Naive thymus-derived CD4-positive, alpha-beta T cell (primary cell): Measurements from ENCODE around the gene SLC5A2. TPM values are rescaled to one million over a fixed set of nuclear protein-coding genes. Genes with fewer than 3 reads are reported as not detected.

Experiments
- ATAC-seq: fragments of 150-1000 bp; cut with Tn5 transposase; 2 replicates; pipeline ENCODE4 v1.10.0; 2021; ENCODE audit warnings: mild to moderate bottlenecking, moderate library complexity
- CTCF ChIA-PET: fragments of 350-600 bp; sonication (Branson Sonifier 250); formaldehyde crosslinking; loops from one replicate; lab custom pipeline; 2021; ENCODE audit warnings: antibody characterized with exemption; lab: Charles Lee
- POLR2A ChIA-PET: fragments of 350-600 bp; sonication (Branson Sonifier 250); formaldehyde crosslinking; loops from one replicate; lab custom pipeline; 2021; ENCODE audit warnings: antibody characterized with exemption, inconsistent platforms; lab: Charles Lee
- DNase-seq, 9 donors: peaks; one replicate each; pipeline versions ENCODE4 v3.0.0 to v3.0.0-alpha.2; 2020 to 2022; ENCODE audit warnings: mixed read lengths in 1 of 9
- H3K27ac ChIP-seq: one replicate; pipeline ENCODE4 v1.7.0; 2013; ENCODE audit warnings: mild to moderate bottlenecking, low read depth, low read length, moderate library complexity
- H3K27me3 ChIP-seq, 2 donors: one replicate each; pipeline ENCODE4 v1.7.0; 2013; ENCODE audit warnings: low read length in 2 of 2, mild to moderate bottlenecking in 2 of 2, moderate library complexity in 2 of 2; ENCODE audit not compliant: control insufficient read depth in 2 of 2, insufficient read depth in 2 of 2
- H3K36me3 ChIP-seq, 3 experiments: 1 replicate in 2 of 3; 2 replicates in 1 of 3; pipeline ENCODE4 v1.7.0; 2013; ENCODE audit warnings: low read length in 3 of 3, mild to moderate bottlenecking in 3 of 3, moderate library complexity in 1 of 3; ENCODE audit not compliant: insufficient read depth in 3 of 3, control insufficient read depth in 2 of 3
- H3K4me1 ChIP-seq, 2 donors: one replicate each; pipeline ENCODE4 v1.7.0; 2013; ENCODE audit warnings: low read length in 2 of 2, mild to moderate bottlenecking in 2 of 2, moderate library complexity in 1 of 2; ENCODE audit not compliant: control insufficient read depth in 2 of 2, insufficient read depth in 2 of 2
- H3K4me3 ChIP-seq: 2 replicates; pipeline ENCODE4 v1.7.0; 2013; ENCODE audit warnings: mild to moderate bottlenecking, low read length
- H3K9me3 ChIP-seq, 3 experiments: 1 replicate in 2 of 3; 2 replicates in 1 of 3; pipeline ENCODE4 v1.7.0; 2013; ENCODE audit warnings: low read length in 3 of 3; ENCODE audit not compliant: control insufficient read depth in 2 of 3
- H3K27ac Mint-ChIP-seq, 9 donors: one replicate each; pipeline ENCODE4 v1.8.0; 2020 to 2022; ENCODE audit warnings: mixed read lengths in 9 of 9, mild to moderate bottlenecking in 8 of 9, moderate library complexity in 5 of 9, inconsistent platforms in 2 of 9
- H3K27me3 Mint-ChIP-seq, 5 donors: one replicate each; pipeline ENCODE4 v1.8.0; 2021 to 2022; ENCODE audit warnings: mixed read lengths in 5 of 5, mild to moderate bottlenecking in 1 of 5
- H3K36me3 Mint-ChIP-seq, 5 donors: one replicate each; pipeline ENCODE4 v1.8.0; 2020 to 2022; ENCODE audit warnings: mixed read lengths in 5 of 5, mild to moderate bottlenecking in 3 of 5, inconsistent platforms in 1 of 5
- H3K4me1 Mint-ChIP-seq, 7 donors: one replicate each; pipeline ENCODE4 v1.8.0; 2020 to 2022; ENCODE audit warnings: mixed read lengths in 7 of 7, mild to moderate bottlenecking in 3 of 7, inconsistent platforms in 1 of 7
- H3K4me3 Mint-ChIP-seq, 10 donors: one replicate each; pipeline ENCODE4 v1.8.0; 2020 to 2022; ENCODE audit warnings: mild to moderate bottlenecking in 10 of 10, mixed read lengths in 10 of 10, moderate library complexity in 6 of 10, inconsistent platforms in 2 of 10
- H3K9me3 Mint-ChIP-seq, 11 donors: one replicate each; pipeline ENCODE4 v1.8.0; 2020 to 2022; ENCODE audit warnings: mixed read lengths in 11 of 11, mild to moderate bottlenecking in 4 of 11, inconsistent platforms in 1 of 11, moderate library complexity in 1 of 11
- intact Hi-C, 2 donors: fragments of 100-400 bp; cut with micrococcal nuclease; formaldehyde crosslinking; loops; one replicate each; pipeline ENCODE4 v1.15.1; 2023
- polyA plus RNA-seq, 2 donors: library from polyadenylated mRNA; unstranded; fragments of 300-500 nt; fragmentation: Illumina TruSeq; gene quantifications; one replicate each; pipeline ENCODE4 v1.2.3, GENCODE V29; 2021
- total RNA-seq, 6 experiments: library from RNA in 5 of 6; stranded (reverse) in 5 of 6; gene quantifications; 1 replicate in 5 of 6; 2 replicates in 1 of 6; pipeline ENCODE4 v1.2.3 and lab custom pipeline; 2021 to 2026

Gene SLC5A2
- total and polyA plus RNA-seq, 7 experiments from 2014 or later: 0.12 to 5.5 (median 3.3) TPM

GRCh38 chr16:31467858-31468257, 15.1 kb upstream of the SLC5A2 start:
- no peak overlapping the region for H3K27ac ChIP-seq
- Mint-ChIP-seq H3K27me3 (peaks cover 0 to 22% (median 11%) of the 10 kb centered on the region in 5 donors), H3K4me1 (peaks cover 12 to 38% (median 19%) of the 10 kb centered on the region in 7 donors), H3K4me3 (peak overlapping the region in 3 of 10 donors; percentile 2 to 76 (median 66)), H3K9me3 (peaks cover 0 to 1% (median 0%) of the 10 kb centered on the region in 11 donors), H3K36me3 (peaks cover 3 to 27% (median 10%) of the 10 kb centered on the region in 5 donors), H3K27ac (peak overlapping the region in 1 of 9 donors; percentile 78)
- H3K9me3 ChIP-seq: no peaks in the 10 kb centered on the region
- intact Hi-C loops: no loop called here
- ATAC-seq: no peak
- CTCF ChIA-PET: no interaction called here
- DNase-seq: no peak
- H3K4me1 ChIP-seq: peaks cover 14 to 15% of the 10 kb centered on the region in 2 donors
- peaks cover 0 to 23% (median 3%) of the 10 kb centered on the region in 3 experiments for H3K36me3 ChIP-seq
- H3K27me3 ChIP-seq: no peaks in the 10 kb centered on the region
- POLR2A ChIA-PET: interaction anchor here (0.7 kb wide), 1 partner anchor 20 kb away, joined by 3 read pairs; no protein-coding TSS in a partner anchor
- H3K4me3 ChIP-seq: no peak overlapping the region

- H3K4me3 Mint-ChIP-seq: peak overlapping the region in 1 of 10 donors; percentile 45
- ChIA-PET POLR2A (no interaction called here), CTCF (interaction anchor here (0.6 to 1.4 kb wide), 2 partner anchors 10 to 1830 kb away, joined by 3 to 4 read pairs; no protein-coding TSS in a partner anchor)
- intact Hi-C loops: no loop called here
- H3K9me3 Mint-ChIP-seq: peaks cover 0 to 1% (median 0%) of the 10 kb centered on the region in 11 donors
- Histone ChIP-seq H3K9me3 (no peaks in the 10 kb centered on the region), H3K27me3 (no peaks in the 10 kb centered on the region), H3K4me3 (no peak overlapping the region), H3K27ac (no peak overlapping the region), H3K36me3 (peaks cover 0 to 16% (median 1%) of the 10 kb centered on the region in 3 experiments), H3K4me1 (peaks cover 14 to 15% of the 10 kb centered on the region in 2 donors)
- DNase-seq (no peak), ATAC-seq (no peak)
- peaks cover 12 to 41% (median 19%) of the 10 kb centered on the region in 7 donors for H3K4me1 Mint-ChIP-seq
- H3K36me3 Mint-ChIP-seq: peaks cover 0 to 8% (median under 1%) of the 10 kb centered on the region in 5 donors
- no peak overlapping the region for H3K27ac Mint-ChIP-seq
- peaks cover 0 to 42% (median 14%) of the 10 kb centered on the region in 5 donors for H3K27me3 Mint-ChIP-seq
Observed at GRCh38 chr16:31470615-31471014, 12.3 kb upstream of the SLC5A2 start.

DNA sequence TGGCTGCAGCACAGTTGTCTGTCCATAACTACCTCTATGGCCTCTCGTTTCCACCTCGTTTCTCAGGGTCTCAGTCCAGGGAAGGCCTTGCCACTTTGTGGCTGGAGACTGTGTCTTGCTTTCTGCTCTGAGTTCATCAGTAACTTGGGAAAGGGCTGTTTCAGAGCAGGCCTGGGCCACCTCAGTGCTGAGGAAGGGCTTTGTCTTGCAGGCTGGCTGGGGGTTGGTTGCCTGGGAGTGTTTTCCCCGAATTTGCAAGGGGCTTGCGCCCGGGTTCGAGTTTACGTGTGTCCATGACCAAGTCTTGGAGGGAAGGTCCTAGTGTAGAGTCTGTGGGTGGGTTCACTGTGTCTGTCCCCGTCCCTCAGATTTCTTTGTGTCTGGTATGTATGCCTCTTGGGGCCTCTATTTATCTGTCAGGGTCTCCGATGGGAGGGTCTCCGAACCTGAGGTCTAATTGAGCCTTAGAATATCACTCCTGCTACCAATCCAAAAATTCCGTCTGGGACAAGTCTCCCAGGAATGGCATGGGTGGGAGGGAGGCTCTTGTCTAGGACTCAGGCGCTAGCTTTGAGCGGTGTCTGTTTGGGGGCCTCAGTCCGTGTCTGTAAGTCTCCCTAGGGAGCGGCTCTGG, 11.6 kb upstream of the SLC5A2 start:
- peaks cover 18 to 41% (median 24%) of the 10 kb centered on the region in 7 donors for H3K4me1 Mint-ChIP-seq
- H3K27ac Mint-ChIP-seq: peak overlapping the region in 1 of 9 donors; percentile 51
- intact Hi-C loops: no loop called here
- ATAC-seq (no peak), DNase-seq (no peak)
- no peaks in the 10 kb centered on the region for H3K27me3 ChIP-seq
- peaks cover 0 to 8% (median 0%) of the 10 kb centered on the region in 3 experiments for H3K36me3 ChIP-seq
- H3K4me3 Mint-ChIP-seq: peak overlapping the region in 7 of 10 donors; percentile 1 to 70 (median 45)
- H3K36me3 Mint-ChIP-seq: peaks cover 0 to 6% (median 0%) of the 10 kb centered on the region in 5 donors
- H3K9me3 Mint-ChIP-seq: peaks cover 0 to 1% (median 0%) of the 10 kb centered on the region in 11 donors
- no peak overlapping the region for H3K27ac ChIP-seq
- no peak overlapping the region for H3K4me3 ChIP-seq
- H3K27me3 Mint-ChIP-seq: peaks cover 0 to 46% (median 14%) of the 10 kb centered on the region in 5 donors
- CTCF ChIA-PET: interaction anchor here (0.6 kb wide), 1 partner anchor 1830 kb away, joined by 3 read pairs; no protein-coding TSS in a partner anchor
- POLR2A ChIA-PET: no interaction called here
- H3K9me3 ChIP-seq: no peaks in the 10 kb centered on the region
- H3K4me1 ChIP-seq: peaks cover 14 to 15% of the 10 kb centered on the region in 2 donors

- H3K27ac Mint-ChIP-seq: peak within 1 kb of the TSS in 1 of 9 donors; percentile 64
- H3K4me3 ChIP-seq: no peak within 1 kb of the TSS
Observed at GRCh38 chr16:31471875-31472708, 10.8 kb upstream of the SLC5A2 start, which contains the start of gene TGFB1I1. TSS of gene TGFB1I1 (plus strand) at chr16:31472152. CDS start at chr16:31472189, 37 bp downstream.

DNA sequence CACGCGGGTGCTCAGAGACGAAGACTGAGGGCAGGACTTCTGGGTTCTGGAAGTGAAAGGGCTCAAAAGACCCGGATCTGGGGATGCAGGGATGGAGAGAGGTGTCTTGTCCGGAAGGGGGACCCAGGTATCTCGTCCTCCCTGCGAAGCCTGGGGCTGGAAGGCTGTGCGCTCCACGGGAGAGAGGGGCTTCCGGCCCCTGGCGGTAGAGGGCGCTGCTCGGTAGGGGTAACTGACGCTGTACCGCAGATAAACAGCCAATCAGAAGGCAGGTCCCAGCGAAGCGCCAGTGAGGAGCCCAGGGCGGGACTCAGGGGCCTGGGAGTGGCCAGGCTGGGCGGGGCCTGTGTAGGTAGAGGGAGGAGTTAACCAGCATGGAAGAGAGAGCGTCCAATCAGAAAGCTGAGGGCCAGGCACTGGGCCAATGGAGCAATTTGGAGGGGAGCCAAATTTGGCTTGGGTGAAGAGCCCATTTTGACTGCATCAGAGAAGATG, 10.2 kb upstream of the SLC5A2 start:
- peak overlapping the region in 1 of 9 donors; percentile 64 for H3K27ac Mint-ChIP-seq
- H3K36me3 Mint-ChIP-seq: no peaks in the 10 kb centered on the region
- H3K4me3 Mint-ChIP-seq: peak overlapping the region; percentile 60 to 84 (median 79)
- Histone ChIP-seq H3K27me3 (no peaks in the 10 kb centered on the region), H3K27ac (no peak overlapping the region), H3K9me3 (no peaks in the 10 kb centered on the region), H3K4me3 (no peak overlapping the region), H3K4me1 (peaks cover 4 to 6% of the 10 kb centered on the region in 2 donors), H3K36me3 (no peaks in the 10 kb centered on the region)
- intact Hi-C loops: no loop called here
- ATAC-seq (peak; percentile 33), DNase-seq (peak in 1 of 9 donors; percentile 36)
- H3K4me1 Mint-ChIP-seq: peaks cover 8 to 29% (median 21%) of the 10 kb centered on the region in 7 donors
- H3K9me3 Mint-ChIP-seq: peaks cover 0 to 1% (median 0%) of the 10 kb centered on the region in 11 donors
- ChIA-PET CTCF (no interaction called here), POLR2A (interaction anchor here (7.8 kb wide), 1 partner anchor 14 kb away, joined by 69 read pairs; the partner anchor contains the start of gene ARMC5)
- H3K27me3 Mint-ChIP-seq: peaks cover 0 to 52% (median 14%) of the 10 kb centered on the region in 5 donors

More at GRCh38 chr16:31471875-31472708, 10.8 kb upstream of the SLC5A2 start, which contains the start of gene TGFB1I1:
- H3K4me1 ChIP-seq: peaks cover 10% of the 10 kb centered on the region in 2 donors
- Mint-ChIP-seq H3K27me3 (peaks cover 0 to 50% (median 14%) of the 10 kb centered on the region in 5 donors), H3K4me1 (peaks cover 12 to 36% (median 24%) of the 10 kb centered on the region in 7 donors), H3K4me3 (peak within 1 kb of the TSS; percentile 60 to 84 (median 79)), H3K9me3 (peaks cover 0 to 1% (median 0%) of the 10 kb centered on the region in 11 donors), H3K36me3 (peaks cover 0 to 1% (median 0%) of the 10 kb centered on the region in 5 donors)
- DNase-seq (no peak), ATAC-seq (no peak)
- ChIA-PET CTCF (no interaction called here), POLR2A (interaction anchor here (7.8 kb wide), 1 partner anchor 13 kb away, joined by 69 read pairs; the partner anchor contains the start of gene ARMC5)
- intact Hi-C loops: no loop called here
- H3K36me3 ChIP-seq: peaks cover 0 to 1% (median 0%) of the 10 kb centered on the region in 3 experiments
- no peaks in the 10 kb centered on the region for H3K27me3 ChIP-seq
- H3K27ac ChIP-seq: no peak within 1 kb of the TSS
- no peaks in the 10 kb centered on the region for H3K9me3 ChIP-seq
